Liver (tissue), 3 donors: ENCODE measurements around the gene TAPBPL.

Experiments
- EGR1 ChIP-seq, 2 donors: IDR thresholded peaks; 2 replicates each; pipeline ENCODE4 v1.6.1; 2016 to 2018; ENCODE audit warnings: antibody characterized with exemption in 2 of 2, low read depth in 2 of 2
- RXRA ChIP-seq, 2 donors: IDR thresholded peaks; 2 replicates each; pipeline ENCODE4 v1.6.1; 2017 to 2018; ENCODE audit warnings: antibody characterized with exemption in 2 of 2, mild to moderate bottlenecking in 1 of 2
- SP1 ChIP-seq: IDR thresholded peaks from 2 replicates; pipeline ENCODE4 v1.6.1; 2018; ENCODE audit warnings: antibody characterized with exemption, mild to moderate bottlenecking
- TAF1 ChIP-seq: conservative IDR thresholded peaks from 2 replicates; pipeline ENCODE4 v1.6.1; 2016; ENCODE audit warnings: antibody characterized with exemption, mild to moderate bottlenecking
- YY1 ChIP-seq: IDR thresholded peaks from 2 replicates; pipeline ENCODE4 v1.6.1; 2016; ENCODE audit warnings: antibody characterized with exemption, mild to moderate bottlenecking
- TF ChIP-seq, protein P1 (sequence below): fragments of 150-350 bp; IDR thresholded peaks from 2 replicates; pipeline ENCODE4 v1.5.1; 2017; ENCODE audit warnings: improper control_type of control experiment, low read depth, low read length; ENCODE audit not compliant: missing input control
- TF ChIP-seq, protein P2 (sequence below): IDR thresholded peaks from 2 replicates; pipeline ENCODE4 v1.6.1; 2016; ENCODE audit warnings: antibody characterized with exemption
- TF ChIP-seq, protein P3 (sequence below): IDR thresholded peaks from 2 replicates; pipeline ENCODE4 v1.6.1; 2016; ENCODE audit warnings: antibody characterized with exemption
- donor health status: healthy.
- donor health status: healthy.

DNA sequence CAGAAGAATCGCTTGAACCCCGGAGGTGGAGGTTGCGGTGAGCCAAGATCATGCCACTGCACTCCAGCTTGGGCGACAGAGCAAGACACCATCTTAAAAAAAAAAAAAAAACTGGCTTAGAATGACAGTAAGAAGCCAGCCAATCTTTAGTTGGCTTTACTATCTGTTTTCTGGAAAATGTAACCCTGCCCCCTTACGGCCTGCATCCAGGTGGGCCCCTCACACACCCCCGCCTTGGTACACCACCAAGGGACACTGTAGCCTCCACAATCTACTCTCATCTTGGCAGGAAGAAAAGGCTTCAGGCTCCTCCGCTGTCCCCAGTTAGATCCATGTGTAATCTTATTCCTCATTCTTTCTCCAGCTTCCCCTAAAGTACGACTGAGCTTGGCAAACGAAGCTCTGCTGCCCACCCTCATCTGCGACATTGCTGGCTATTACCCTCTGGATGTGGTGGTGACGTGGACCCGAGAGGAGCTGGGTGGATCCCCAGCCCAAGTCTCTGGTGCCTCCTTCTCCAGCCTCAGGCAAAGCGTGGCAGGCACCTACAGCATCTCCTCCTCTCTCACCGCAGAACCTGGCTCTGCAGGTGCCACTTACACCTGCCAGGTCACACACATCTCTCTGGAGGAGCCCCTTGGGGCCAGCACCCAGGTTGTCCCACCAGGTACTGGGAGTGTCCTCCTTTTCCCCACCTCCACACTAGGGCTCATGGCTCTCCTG lies 6.6 kb downstream of the TAPBPL start:
- TF ChIP-seq TAF1 (no peak), YY1 (no peak), EGR1 (IDR thresholded peaks at IDR 0.05; ENCODE audit: low read depth in 2 of 2) (no peak), RXRA (IDR thresholded peaks at IDR 0.05) (no peak), SP1 (no peak)
- TF ChIP-seq, protein P1, sequence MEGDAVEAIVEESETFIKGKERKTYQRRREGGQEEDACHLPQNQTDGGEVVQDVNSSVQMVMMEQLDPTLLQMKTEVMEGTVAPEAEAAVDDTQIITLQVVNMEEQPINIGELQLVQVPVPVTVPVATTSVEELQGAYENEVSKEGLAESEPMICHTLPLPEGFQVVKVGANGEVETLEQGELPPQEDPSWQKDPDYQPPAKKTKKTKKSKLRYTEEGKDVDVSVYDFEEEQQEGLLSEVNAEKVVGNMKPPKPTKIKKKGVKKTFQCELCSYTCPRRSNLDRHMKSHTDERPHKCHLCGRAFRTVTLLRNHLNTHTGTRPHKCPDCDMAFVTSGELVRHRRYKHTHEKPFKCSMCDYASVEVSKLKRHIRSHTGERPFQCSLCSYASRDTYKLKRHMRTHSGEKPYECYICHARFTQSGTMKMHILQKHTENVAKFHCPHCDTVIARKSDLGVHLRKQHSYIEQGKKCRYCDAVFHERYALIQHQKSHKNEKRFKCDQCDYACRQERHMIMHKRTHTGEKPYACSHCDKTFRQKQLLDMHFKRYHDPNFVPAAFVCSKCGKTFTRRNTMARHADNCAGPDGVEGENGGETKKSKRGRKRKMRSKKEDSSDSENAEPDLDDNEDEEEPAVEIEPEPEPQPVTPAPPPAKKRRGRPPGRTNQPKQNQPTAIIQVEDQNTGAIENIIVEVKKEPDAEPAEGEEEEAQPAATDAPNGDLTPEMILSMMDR, result no peak
- TF ChIP-seq, protein P2, sequence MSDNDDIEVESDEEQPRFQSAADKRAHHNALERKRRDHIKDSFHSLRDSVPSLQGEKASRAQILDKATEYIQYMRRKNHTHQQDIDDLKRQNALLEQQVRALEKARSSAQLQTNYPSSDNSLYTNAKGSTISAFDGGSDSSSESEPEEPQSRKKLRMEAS, result no peak
- TF ChIP-seq, protein P3, sequence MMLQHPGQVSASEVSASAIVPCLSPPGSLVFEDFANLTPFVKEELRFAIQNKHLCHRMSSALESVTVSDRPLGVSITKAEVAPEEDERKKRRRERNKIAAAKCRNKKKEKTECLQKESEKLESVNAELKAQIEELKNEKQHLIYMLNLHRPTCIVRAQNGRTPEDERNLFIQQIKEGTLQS, result no peak
